MM.1S (cell line): ENCODE data around the gene TFDP1.

Experiments used
- EZH2 ChIP-seq: fragments of 300-600 bp; sonication (generic); optimal IDR thresholded peaks from 2 replicates; pipeline ENCODE3; 2017; ENCODE audit warnings: low read depth, mild to moderate bottlenecking, antibody characterized with exemption, low read length, mixed read lengths
- EZH2phosphoT487 ChIP-seq: fragments of 300-600 bp; sonication (generic); IDR thresholded peaks from 2 replicates; pipeline ENCODE4 v1.6.1; 2018; ENCODE audit warnings: antibody characterized with exemption, low read length
- TF ChIP-seq, protein P1 (sequence below): fragments of 300-600 bp; sonication (generic); IDR thresholded peaks from 2 replicates; pipeline ENCODE4 v1.5.1; 2016; ENCODE audit warnings: antibody characterized with exemption, low read length, mixed read lengths

DNA sequence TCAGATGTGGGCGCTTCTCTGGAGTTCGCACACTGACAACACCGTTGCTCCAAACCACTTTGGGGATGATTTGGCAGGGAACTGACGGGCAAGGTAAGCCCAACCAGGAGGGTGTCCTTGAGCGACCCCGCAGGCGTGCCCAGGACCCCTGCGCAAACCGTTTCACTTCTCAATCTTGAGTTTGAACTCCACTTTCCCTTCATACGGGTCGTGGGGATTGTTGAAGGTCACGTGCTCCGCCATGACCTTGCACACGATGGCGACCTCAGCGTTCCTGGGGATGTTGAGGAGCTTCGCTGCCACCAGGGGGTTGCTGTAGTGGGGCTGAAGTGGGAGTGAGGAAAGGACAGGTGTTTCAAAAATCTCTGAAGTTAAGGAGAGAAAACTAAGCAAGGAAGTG is 64.7 kb downstream of the TFDP1 start:
- TF ChIP-seq, protein P1, sequence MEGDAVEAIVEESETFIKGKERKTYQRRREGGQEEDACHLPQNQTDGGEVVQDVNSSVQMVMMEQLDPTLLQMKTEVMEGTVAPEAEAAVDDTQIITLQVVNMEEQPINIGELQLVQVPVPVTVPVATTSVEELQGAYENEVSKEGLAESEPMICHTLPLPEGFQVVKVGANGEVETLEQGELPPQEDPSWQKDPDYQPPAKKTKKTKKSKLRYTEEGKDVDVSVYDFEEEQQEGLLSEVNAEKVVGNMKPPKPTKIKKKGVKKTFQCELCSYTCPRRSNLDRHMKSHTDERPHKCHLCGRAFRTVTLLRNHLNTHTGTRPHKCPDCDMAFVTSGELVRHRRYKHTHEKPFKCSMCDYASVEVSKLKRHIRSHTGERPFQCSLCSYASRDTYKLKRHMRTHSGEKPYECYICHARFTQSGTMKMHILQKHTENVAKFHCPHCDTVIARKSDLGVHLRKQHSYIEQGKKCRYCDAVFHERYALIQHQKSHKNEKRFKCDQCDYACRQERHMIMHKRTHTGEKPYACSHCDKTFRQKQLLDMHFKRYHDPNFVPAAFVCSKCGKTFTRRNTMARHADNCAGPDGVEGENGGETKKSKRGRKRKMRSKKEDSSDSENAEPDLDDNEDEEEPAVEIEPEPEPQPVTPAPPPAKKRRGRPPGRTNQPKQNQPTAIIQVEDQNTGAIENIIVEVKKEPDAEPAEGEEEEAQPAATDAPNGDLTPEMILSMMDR = no peak
- TF ChIP-seq EZH2 (no peak), EZH2phosphoT487 (no peak)
